Head of caudate nucleus (tissue), 42 donors: ENCODE measurements around the gene NXPE4.
"Not testable (repeated sequence)": the region's sequence is repeated elsewhere in the genome, so short reads cannot be mapped to it uniquely, and the experiment has no call there.

Experiments
- DNase-seq, 42 donors: peaks; one replicate each; pipeline versions ENCODE4 v3.0.0 to v3.0.0-alpha.2; 2020 to 2021; ENCODE audit warnings: mixed read lengths in 7 of 42
- intact Hi-C: fragments of 100-400 bp; cut with DNase I; formaldehyde crosslinking; loops from one replicate; pipeline ENCODE4 v1.15.0; 2022

NXPE4 gene

DNA sequence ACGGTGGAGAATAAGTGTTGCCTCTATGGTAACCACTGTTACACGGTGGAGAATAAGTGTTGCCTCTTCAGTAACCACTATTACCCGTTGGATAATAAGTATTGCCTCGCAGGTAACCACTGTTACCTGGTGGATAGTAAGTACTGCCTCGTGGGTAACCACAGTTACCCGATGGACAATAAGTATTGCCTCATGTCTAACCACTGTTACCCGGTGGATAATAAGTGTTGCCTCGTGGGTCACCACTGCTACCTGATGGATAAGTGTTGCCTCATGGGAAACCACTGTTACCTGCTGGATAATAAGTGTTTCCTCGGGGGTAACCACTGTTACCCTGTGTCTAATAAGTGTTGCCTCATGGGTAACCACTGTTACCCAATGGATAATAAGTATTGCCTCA lies 16.6 kb upstream of the NXPE4 start:
- intact Hi-C loops, DNase-seq: not testable (repeated sequence)

DNA sequence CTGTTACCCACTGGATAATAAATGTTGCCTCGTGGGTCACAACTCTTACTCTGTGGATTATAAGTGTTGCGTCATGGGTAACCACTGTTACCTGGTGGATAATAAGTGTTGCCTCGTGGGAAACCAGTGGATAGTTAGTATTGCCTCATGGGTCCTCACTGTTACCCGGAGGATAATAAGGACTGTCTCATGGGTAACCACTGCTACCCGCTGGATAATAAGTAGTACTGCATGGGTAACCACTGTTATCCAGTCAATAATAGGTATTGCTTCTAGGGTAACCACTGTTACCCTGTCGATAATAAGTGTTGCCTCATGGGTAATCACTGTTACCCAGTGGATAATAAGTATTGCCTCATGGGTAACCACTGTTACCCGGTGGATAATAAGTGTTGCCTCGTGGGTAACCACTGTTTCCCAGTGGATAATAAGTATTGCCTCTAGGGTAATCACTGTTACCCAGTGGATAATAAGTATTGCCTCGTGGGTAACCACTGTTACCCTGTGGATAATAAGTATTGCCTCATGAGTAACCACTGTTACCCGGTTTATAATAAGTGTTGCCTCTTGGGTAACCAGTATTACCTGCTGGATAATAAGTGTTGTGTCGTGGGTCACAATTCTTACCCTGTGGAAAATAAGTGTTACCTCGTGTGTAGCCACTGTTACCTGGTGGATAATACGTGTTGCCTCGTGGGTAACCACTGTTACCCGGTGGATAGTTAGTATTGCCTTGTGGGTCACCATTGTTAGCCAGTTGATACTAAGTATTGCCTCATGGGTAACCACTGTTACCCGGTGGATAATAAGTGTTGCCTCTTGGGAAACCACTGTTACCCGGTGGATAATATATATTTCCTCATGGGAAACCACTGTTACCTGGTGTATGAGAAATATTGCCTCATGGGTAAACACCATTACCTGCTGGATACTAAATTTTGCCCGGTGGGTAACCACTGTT lies 15.7 kb upstream of the NXPE4 start:
- DNase-seq: no peak
- intact Hi-C loops: no loop called here

DNA sequence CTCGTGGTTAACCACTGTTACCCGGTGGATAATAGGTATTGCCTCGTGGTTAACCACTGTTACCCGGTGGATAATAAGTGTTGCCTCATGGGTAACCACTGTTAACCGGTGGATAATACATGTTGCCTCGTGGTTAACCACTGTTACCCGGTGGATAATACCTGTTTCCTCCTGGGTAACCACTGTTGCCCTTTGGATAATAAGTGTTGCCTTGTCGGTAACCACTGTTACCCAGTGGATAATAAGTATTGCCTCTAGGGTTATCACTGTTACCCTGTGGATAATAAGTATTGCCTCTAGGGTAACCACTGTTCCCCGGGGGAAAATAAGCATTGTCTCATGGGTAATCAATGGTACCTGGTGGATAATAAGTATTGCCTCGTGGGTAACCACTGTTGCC lies 15.0 kb upstream of the NXPE4 start:
- intact Hi-C loops: no loop called here

DNA sequence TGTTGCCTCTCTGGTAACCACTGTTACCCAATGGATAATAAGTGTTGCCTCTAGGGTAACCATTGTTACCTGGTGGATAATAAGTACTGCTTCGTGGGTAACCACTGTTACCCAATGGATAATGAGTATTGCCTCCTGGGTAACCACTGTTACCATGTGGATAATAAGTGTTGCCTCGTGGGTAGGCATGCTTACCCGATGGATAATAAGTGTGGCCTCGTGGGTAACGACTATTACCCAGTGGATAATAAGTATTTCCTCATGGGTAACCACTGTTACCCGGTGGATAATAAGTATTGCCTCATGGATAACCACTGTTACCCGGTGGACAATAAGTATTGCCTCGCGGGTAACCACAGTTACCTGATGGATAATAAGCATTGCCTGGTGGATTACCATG lies 13.8 kb upstream of the NXPE4 start:
- DNase-seq: no peak
- intact Hi-C loops: no loop called here

More for the DNA sequence above, 15.0 kb upstream of the NXPE4 start:
- no peak for DNase-seq

DNA sequence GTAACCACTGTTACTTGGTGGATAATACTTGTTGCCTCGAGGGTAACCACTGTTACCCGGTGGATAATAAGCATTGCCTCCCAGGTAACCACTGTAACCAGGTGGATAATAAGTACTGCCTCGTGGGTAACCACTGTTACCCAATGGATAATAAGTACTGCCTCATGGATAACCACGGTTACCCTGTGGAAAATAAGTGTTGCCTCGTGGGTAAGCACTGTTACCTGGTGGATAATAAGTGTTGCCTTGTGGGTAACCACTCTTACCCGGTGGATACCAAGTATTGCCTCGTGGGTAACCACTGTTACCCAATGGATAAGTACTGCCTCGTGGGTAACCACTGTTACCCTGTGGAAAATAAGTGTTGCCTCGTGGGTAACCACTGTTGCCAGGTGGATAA lies 13.0 kb upstream of the NXPE4 start:
- DNase-seq, intact Hi-C loops: not testable (repeated sequence)

DNA sequence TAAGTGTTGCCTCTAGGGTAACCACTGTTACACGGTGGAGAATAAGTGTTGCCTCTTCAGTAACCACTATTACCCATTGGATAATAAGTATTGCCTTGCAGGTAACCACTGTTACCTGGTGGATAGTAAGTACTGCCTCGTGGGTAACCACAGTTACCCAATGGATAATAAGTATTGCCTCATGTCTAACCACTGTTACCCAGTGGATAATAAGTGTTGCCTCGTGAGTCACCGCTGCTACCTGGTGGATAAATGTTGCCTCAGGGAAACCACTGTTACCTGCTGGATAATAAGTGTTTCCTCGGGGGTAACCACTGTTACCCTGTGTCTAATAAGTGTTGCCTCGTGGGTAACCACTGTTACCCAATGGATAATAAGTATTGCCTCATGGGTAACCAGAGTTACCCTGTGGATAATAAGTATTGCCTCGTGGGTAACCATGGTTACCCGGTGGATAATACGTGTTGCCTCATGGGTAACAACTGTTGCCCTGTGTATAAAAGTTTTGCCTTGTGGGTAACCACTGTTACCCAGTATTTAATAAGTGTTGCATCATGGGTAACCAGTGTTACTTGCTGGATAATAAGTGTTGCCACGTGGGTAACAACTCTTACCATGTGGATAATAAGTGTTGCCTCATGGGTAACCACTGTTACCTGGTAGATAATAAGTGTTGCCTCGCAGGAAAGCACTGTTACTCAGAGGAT lies 12.3 kb upstream of the NXPE4 start:
- intact Hi-C loops: no loop called here
- DNase-seq: no peak

DNA sequence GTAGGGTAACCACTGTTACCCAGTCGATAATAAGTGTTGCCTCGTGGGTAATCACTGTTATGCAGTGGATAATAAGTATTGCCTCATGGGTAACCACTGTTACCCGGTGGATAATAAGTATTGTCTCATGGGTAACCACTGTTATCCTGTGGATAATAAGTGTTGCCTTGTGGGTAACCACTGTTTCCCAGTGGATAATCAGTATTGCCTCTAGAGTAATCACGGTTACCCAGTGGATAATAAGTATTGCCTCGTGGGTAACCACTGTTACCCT lies 11.2 kb upstream of the NXPE4 start:
- DNase-seq, intact Hi-C loops: not testable (repeated sequence)

DNA sequence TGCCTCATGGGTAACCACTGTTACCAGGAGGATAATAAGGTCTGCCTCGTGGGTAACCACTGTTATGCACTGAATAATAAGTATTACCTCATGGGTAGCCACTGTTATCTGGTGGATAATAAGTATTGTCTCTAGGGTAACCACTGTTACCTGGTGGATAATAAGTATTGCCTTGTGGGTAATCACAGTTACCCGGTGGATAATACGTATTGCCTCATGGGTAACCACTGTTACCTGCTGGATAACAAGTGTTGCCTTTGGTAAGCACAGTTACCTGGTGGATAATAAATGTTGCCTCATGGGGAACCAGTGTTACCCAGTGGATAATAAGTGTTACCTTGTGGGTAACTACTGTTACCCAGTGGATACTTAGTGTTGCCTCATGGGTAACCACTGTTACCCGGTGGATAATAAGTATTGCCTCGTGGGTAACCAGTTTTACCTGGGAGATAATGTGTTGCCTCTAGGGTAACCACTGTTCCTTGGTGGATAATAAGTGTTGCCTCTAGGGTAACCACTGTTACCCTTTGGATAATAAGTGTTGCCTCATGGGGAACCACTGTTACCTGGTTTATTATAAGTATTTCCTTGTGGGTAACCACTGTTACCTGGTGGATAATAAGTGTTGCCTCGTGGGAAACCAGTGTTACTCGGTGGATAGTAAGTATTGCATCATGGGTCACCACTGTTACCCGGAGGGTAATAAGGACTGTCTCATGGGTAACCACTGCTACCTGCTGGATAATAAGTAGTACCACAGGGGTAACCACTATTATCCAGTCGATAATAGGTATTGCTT lies 10.6 kb upstream of the NXPE4 start:
- intact Hi-C loops: no loop called here

DNA sequence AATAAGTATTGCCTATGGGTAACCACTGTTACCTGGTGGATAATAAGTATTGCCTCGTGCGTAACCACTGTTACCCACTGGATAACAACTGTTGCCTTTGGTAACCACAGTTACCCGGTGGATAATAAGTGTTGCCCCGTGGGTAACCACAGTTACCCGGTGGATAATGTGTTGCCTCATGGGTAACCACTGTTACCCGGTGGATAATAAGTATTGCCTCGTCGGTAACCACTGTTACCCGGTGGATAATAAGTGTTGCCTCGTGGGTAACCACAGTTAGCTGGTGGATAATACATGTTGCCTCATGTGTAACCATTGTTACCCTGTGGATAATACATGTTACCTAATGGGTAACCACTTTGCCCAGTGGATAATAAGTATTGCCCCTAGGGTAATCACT lies 9.8 kb upstream of the NXPE4 start:
- intact Hi-C loops: no loop called here
- DNase-seq: no peak

More for the DNA sequence above, 10.6 kb upstream of the NXPE4 start:
- DNase-seq: no peak

DNA sequence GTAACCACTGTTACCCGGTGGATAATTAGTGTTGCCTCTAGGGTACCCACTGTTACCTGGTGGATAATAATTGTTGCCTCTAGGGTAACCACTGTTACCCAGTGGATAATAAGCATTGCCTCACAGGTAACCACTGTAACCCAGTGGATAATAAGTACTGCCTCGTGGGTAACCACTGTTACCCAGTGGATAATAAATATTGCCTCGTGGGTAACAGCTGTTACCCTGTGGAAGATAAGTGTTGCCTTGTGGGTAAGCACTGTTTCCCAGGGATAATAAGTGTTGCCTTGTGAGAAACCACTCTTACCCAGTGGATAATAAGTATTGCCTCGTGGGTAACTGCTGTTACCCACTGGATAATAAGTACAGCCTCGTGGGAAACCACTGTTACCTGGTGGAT lies 9.3 kb upstream of the NXPE4 start:
- DNase-seq: no peak
- intact Hi-C loops: no loop called here

DNA sequence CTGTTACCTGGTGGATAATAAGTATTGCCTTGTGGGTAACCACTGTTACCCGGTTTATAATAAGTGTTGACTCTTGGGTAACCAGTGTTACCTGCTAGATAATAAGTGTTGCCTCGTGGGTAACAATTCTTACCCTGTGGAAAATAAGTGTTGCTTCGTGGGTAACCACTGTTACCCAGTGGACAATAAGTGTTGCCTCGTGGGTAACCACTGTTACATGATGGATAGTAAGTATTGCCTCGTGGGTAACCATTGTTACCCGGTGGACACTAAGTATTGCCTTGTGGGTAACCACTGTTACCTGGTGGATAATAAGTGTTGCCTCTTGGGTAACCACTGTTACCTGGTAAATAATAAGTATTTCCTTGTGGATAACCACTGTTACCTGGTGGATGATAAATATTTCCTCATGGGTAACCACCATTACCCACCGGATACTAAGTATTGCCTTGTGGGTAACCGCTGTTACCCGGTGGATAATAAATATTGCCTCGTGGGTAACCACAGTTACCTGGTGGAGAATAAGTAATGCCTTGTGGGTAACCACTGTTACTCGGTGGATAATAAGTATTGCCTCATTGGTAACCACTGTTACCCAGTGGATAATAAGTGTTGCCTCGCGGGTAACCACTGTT lies 8.7 kb upstream of the NXPE4 start:
- DNase-seq: no peak
- intact Hi-C loops: no loop called here

DNA sequence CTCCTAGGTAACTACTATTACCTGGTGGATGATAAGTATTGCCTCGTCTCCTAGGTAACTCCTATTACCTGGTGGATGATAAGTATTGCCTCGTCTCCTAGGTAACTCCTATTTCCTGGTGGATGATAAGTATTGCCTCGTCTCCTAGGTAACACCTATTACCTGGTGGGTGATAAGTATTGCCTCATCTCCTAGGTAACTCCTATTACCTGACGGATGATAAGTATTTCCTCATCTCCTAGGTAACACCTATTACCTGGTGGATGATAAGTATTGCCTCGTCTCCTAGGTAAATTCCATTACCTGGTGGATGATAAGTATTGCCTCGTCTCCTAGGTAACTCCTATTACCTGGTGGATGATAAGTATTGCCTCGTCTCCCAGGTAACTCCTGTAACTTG lies 7.6 kb upstream of the NXPE4 start:
- intact Hi-C loops, DNase-seq: not testable (repeated sequence)

DNA sequence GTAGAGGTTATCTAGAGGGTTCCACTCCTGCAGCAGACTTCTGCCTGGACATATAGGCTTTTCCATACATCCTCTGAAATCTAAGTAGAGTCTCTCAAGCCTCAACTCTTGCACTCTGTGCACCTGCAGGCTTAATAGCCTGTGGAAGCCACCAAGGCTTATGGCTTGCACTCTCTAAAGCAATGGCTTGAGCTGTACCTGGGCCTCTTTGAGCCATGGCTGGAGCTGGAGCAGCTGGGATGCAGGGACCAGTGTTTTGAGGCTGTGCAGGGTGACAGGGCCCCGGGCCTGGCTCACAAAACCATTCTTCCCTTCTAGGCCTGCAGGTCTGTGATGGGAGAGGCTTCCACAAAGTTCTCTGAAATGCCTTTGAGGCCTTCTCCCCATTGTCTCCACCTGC lies 2.9 kb upstream of the NXPE4 start:
- DNase-seq: no peak
- intact Hi-C loops: no loop called here

DNA sequence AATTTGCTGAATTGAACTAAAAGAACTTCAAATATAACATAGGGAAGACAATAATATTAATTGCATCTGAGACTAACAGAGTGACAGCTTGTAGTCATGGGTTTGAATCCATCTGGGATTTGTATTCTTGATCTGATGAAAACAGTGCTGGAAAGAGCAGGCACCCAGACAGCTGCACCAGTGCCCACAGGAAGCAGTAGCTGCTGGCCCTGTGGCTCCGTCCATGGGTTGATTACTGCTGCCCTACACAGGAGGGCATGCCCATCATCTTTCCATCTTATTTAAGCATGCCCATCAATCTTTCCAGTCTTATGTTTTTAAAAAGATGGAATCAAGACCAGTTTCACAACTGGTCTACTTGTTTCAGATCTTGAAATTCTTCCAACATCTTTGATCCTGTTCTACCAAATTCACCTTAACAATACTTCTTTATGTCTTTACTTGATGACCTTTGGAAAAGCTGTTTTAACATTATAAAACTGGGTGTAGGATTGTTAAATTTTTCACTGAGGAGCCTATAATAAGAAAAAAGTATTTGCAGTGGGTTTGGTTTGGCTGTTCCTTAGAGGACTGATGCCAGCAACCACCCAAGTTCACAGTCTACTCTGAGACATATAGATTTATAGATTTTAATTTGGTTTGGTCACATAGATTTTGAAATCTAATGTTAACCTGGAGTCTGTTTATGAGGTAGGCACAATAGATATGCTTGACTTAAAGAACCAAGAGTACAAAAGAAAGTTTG lies 761 bp upstream of the NXPE4 start:
- no peak for DNase-seq
- intact Hi-C loops: no loop called here

DNA sequence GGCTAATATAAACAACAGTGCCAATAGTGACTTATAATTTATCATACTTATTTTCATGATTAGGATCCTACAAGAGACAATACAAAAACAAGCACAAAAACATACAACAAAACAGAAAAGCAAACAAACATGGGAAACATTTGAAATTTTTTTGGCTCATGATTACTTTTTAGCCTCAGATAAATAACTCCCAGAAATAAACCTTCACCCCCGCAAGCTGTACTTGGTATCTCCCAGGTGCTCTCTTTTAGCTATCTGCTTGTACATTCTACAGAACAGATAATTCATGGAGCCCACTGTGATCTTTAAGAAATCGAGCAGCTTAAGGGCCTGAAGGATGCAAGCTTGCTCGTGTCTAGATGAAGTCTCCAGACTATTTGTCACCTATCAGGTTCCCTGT lies 883 bp downstream of the NXPE4 start:
- intact Hi-C loops: no loop called here
- DNase-seq: no peak

DNA sequence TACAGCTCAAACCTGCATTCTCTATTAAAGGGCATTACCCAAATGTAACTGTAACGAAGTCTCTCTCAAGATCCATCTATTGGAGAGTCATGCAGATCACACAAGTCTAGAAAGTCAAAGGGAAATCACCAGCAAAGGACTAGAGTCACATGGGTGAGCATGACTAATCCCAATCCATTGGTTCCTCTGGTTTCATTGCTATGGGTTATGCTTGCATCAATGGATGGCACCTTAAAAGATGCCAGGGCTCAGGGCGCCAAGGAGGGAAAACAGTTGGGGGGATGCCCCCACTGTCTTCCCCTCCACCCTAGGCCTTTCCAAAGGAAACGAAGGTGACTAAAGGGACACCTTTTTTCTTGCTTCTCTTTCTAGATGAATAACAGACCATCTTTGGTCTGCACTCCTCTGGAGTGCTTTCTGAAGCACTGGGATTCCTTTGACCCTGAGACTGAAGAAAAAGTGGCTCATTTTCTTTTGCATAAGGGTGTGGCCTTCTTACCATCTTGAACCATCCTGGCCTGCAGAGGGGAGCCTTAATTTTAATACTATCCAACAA lies 8.1 kb downstream of the NXPE4 start:
- intact Hi-C loops: no loop called here
- DNase-seq: no peak

DNA sequence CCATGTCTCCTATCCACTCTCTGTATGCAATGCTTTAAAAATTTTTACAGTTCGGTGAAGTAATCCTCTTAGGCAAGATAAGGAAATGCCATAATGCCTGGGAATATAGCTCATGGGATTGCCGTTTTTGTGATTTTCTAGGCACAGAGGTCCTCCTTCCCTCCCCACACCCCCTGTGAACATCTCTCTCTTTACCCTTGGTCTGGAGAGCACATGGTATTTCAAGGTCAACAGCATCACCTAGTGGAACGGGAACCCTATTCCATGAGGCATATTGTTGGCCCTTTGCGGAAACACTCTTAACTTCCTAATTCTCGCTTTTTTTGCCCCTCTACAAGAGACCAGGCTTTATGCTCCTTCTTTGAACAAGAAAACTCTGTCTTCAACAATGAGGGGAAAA lies 8.8 kb downstream of the NXPE4 start:
- intact Hi-C loops: no loop called here
- DNase-seq: no peak

DNA sequence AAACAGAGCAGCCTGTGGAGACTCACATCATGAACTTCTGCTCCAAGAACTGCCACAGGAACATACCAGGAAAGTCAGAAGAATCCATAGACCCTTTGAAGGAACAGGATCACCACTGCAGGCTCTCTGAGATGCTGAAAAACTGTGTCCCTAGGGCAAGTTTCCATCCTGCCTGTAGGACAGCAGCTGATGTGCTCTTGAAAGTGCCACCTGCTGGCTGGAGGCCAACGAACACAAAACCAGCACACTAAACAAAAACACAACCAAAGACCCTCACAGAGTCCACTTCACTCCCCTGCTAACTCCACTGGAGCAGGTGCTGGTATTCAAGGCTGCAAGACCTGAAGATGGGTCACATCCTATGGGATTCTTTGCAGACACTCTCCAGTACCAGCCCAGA lies 23.9 kb downstream of the NXPE4 start:
- no peak for DNase-seq
- intact Hi-C loops: no loop called here

DNA sequence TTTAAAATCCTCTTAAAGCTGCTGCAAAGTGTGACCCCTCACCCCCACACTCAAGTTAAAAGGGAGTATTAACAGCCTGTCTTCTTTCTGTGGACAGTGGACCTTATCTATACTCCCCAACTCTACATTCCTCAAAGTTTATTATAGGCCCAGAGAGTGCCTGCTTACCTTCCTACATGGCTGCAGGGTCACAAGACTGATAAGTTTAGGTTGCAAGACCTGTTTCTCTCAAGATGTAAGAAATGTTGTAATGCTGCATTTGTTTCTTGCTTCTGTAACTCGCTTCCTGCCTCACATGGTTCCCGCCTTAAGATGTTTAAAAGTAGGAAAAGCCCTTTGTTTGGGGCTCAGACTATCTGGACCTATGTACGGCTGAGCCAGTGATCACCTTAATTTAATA lies 25.8 kb downstream of the NXPE4 start:
- intact Hi-C loops: no loop called here

More for the DNA sequence above, 25.8 kb downstream of the NXPE4 start:
- no peak for DNase-seq
